Measurements from ENCODE around the gene TSPAN31.

TSPAN31 gene

DNA sequence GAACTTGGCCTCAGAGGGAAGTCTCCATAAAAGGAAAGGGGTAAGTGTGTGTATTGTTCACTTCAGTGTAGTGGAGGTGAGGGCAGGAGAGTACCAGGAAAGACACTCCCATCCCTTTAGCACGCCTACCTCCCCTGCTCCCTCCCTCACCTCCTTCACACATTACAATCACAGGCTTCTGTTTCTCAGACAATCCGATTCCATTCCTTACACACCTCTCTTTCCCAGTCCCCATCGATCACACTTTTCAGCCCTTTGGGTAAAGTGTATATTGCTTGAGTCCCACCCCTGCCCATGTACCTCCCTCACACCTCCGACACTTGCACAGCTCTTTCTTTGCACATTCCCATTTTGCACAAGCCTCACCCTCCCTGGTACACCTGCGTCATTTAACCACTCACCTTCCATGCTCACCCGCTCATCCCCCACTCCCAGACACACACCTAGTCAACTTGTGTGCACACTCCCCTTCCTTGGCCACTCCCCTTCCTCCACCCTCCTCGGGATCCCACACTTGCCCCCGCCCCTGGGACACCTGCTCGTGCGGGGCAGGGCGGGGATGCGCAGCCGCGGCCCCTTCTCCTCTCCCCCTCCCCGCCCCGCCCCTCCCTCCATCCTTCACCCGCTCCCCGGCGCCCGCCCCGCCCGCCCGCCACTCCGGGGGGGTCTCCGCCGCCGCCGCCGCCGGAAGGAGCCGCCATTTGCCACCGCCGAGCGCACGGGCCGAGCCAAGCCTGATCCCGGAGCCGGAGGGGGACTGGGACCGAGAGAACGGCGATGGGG lies 9.8 kb downstream of the TSPAN31 start, which contains the start of gene MARCHF9:
MARCHF9 (plus strand) TSS at position 693 of the 783 bp plus-strand sequence. CDS start 426 bp downstream, outside the sequence.
- no peak for FAIRE-seq

DNA sequence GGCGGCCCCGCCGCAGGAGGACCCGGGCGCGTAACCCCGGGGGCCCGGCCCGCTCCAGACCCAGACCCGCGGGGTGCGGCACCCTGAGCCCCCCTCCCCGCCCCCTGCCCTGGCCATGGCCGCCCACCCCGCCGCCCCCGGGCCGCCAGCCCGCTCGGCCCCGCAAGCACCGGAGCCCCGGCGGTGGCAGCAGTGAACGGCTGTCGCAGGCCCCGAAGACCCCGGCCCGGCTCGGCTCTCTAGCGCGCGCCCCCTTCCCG lies 10.3 kb downstream of the TSPAN31 start:
- no peak for FAIRE-seq

DNA sequence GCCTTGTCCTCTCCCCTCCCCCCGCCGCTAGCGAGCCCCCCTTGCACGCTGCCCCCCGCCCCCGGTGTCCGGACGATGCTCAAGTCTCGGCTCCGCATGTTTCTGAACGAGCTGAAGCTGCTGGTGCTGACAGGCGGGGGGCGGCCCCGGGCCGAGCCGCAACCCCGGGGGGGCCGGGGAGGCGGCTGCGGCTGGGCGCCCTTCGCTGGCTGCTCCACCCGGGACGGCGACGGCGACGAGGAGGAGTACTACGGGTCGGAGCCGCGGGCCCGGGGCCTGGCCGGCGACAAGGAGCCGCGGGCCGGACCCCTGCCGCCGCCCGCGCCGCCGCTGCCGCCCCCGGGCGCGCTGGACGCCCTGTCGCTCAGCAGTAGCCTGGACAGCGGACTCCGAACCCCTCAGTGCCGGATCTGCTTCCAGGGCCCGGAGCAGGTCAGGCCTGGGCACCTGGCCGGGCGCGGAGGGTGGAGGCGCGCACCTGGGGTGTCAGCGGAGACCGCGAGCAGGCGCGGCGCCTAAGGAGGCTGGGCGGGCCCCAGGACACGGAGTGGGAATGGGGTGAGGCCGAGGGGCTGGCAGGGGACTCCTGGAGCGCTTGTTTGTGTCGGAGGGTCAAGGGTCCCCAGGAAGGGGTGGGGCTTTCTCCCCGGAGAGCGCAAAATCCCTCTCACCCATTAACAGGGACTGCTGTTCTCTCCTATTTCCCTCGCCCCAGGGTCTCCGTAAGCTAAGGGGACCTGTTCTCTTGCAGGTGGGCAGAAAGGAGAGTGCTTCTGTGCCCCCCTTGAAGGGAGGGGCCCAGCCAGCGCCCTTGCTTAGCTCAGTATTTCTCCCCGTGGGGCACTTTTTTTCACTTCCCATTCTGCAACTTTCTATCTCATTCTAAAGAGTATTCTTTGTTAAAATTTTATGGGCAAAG lies 10.9 kb downstream of the TSPAN31 start:
- no peak for FAIRE-seq

DNA sequence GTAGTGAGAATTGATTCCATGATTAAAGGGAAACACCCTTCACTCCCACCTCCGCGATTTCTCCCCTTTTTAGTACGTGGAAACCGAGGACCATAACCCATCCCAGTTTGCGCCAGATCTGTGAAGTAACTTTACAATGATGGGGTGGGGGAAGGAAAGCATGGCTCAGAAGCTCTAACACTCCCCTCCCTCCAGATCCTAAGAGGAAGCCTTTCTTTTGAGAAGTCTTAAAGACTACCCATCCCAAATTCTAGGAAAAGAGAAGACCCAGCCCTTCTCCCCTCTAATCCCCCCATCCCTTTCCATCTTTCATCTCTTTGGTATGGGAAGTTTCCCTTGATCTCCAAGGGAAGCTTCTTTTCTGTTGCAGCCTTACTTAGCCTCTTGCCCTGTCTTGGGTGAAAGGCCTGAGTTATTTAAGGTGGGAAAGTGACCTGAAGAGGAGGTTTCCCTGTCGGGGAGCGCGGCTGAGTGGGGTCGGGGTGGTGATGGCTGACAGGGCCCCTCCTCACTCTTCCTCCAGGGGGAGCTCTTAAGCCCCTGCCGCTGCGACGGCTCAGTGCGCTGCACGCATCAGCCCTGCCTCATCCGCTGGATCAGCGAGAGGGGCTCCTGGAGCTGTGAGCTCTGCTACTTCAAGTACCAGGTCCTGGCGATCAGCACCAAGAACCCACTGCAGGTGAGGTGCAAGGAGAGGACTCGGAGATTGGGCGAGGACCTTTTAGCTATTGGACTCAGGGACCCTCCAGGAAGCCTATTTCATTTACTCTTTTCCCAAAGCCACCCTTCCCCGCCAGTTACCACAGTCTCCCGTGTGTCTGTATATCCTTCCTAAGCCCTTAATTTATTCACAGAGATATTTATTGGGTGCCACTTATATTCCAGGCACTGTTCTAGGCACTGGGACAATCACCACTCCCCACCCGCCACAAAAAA lies 11.8 kb downstream of the TSPAN31 start:
- no peak for FAIRE-seq

DNA sequence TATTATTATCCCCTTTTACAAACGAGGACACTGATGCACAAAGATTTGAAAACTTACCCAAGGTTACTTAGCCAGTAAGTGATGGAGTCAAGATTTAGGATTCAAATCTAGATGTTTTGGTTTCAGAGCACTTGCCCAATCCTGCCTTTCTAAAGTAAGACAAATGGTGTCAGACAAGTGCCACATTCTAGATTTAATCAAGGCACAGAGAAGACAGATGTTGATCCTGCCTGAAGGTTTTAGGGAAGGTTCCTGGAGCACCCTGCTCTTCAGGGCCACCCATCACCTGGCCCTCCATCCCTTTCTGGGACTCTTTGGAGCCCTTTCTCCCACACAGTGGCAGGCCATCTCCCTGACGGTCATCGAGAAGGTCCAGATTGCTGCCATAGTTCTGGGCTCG lies 12.9 kb downstream of the TSPAN31 start:
- FAIRE-seq: no peak

DNA sequence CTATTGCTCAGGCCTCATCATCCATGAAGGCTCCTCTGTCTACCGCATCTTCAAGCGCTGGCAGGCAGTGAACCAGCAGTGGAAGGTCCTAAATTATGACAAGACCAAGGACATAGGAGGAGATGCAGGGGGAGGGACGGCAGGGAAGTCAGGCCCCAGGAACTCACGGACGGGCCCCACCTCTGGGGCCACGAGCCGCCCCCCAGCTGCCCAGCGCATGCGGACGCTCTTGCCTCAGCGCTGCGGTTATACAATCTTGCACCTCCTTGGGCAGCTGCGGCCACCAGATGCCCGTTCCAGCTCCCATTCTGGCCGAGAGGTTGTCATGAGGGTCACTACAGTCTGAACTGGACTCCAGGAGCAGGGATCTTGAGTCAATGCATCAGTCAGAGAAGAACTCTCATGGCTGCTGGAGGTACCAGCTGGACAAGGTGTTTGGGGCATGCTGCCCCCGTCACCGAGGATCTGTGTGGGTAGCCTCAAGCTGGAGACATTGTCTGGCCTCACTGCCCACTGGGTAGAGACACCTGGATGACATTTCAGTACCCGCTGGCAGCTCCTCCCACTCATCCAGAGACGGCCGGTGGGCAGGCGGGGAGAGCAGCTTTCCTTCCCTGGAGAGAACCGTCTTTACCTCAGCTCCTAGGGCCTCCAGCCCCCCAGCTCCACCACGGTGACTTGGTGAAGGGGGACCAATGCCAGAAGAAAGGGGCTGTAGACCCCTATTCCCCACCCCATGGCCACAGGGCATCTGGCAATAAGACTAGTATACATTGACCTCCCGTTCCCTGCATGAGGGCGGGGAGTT lies 13.9 kb downstream of the TSPAN31 start:
- FAIRE-seq: no peak

DNA sequence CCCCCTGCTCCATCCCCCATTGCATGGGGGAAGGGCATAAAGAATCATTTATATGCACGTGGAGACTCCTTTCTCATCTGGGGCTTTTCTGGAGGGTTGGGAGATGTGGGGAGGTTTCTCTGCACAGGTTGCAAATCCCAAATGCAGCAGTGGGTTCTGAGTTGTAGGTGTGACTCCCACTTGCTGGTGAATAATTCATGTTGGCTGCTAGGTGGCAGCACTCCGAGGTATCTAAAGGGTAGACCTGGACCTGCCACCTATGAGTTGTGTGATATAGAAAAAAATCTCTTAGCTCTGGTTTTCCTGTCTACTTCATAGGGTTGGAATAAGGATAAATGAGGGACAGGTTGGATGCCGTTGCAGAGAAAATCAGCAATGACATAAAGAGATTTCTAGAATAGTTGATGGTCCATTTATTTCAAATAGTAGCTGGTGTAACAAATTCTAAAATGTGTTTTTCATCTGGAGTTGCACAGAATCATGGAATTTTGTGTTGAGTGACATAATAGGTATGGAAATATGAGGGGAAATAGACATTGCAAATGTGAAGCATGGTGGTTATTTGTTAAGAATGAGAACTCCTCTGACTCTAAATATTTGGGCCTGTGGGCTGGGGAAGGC lies 14.6 kb downstream of the TSPAN31 start:
- FAIRE-seq: no peak

DNA sequence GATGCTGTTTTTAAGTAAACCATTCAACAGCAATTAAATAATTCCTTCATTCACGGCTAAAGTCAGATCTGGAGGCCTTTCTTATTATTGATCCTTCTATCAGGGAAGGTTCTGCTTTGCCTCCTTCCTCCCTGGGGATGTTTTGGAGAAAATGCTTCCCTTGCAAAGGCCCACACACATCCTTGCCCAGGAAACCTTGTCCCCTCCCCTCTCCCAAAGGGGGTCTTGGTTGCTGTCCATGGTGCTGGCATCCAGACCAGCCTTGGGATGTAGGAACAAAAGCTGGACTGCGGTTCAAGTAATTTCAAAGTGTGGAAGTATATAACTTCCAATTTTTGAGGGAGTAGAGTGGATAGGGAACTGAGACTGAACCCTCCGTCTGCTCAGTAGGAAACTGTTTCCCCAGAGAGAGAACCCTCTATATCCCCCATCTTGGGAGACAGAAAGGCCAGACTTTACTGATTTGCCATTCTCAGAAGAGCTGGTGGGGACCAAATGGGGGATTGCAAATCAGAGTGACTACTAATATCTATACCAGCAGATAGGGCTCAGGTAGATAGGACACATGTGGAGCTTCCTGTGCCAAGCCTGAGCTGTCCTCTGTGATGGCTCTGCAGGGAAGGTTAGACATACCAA lies 15.6 kb downstream of the TSPAN31 start:
- FAIRE-seq: no peak

DNA sequence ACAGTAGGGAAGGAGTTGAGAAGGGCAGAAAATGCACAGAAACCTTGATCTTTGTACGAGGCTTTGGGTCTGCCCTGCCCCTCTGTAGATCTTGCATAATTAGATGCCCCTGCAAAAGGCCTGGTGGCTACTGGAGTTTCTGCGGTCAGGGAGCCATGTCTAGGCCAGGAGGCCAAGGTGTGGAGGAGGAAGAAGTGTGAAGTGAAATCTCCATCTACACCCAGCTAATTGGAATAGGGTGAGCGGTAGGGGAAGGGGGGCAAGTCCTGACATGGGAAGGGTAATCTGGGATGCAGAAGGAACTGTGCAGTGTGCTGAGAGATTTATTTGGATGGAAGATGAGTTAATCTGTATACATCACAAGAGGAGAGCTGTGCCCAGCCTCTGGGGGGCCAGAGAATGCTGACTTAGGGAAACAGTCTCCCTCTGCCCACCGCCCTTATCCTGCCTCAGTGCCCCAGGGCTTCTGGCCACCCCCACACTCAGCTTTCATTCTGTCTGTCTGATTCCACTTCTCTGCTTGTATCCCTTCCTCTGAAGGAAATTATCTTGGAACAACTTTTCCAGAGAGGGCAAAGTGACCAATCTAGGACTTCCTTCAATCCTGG lies 16.7 kb downstream of the TSPAN31 start:
- FAIRE-seq: no peak

DNA sequence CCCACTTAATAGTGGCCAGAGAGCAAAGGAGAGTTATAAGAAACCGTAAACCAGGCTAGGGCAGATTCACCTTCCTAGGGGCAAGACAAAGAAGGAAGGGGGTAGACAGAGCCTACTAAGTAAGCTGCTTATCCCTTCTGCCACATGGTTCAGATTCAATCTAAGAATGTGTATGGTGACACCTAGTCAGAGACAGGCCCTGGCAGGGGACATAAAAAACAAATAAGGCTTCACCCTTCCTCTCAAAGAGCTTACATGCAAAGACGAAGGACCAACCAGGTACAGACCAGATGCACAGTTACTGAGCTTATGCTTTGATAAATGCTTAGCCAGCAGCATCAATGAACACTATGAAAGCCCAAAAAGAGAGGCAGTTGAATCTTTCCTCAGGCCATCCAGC lies 17.6 kb downstream of the TSPAN31 start:
- FAIRE-seq: no peak

DNA sequence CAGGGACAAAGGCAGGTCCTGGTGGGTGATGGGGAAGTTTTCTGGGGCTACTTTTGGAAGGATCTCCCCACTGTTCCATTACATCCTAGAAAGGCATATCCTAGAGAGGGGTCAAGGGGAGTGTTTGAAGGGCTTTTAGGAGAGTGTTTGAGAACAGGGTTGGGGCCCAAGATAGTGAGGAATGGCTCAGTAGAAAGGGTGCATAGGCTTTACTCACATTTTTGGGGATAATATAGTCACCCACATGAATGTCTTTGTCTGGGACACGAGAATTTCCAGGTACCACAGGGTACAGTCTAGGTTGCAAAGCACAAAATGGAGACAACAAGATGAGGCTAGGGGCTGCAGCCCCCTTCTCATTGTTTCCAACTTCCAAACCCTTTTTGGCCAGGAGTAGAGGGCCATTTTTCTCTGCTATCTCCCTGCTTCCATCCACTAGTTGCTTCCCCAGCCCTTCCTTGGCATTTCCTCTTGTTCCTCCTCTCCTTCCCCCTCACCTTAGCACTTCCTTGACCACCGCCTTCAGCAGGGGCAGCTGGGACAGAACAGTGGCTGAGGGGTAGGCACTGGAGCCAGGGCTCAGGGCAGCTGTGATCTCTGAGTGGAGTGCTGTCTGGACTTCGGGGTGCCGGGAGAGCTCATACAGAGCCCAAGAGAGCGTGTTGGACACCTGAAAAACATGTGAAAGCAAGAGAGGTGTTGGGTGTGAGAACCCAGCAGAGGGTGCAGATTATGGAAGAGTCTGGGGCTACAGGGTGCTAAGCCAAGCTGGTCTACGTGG lies 19.2 kb downstream of the TSPAN31 start:
- no peak for FAIRE-seq

DNA sequence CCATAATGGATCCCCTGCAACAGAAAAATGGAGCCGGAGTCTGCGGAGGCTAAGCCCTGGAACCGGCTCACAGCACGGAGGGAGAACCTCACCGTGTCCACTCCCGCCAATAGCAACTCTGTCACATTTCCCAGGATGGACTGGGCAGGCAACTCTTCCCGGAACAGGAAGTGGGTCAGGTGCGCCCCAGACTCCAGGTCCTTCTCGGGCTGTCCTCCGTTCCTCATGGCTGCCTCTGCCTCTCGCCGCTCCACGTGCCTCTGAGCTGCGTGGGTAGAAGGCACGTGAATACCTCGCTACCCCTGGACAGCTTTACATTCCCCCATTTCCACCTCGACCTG lies 19.8 kb downstream of the TSPAN31 start:
- no peak for FAIRE-seq

DNA sequence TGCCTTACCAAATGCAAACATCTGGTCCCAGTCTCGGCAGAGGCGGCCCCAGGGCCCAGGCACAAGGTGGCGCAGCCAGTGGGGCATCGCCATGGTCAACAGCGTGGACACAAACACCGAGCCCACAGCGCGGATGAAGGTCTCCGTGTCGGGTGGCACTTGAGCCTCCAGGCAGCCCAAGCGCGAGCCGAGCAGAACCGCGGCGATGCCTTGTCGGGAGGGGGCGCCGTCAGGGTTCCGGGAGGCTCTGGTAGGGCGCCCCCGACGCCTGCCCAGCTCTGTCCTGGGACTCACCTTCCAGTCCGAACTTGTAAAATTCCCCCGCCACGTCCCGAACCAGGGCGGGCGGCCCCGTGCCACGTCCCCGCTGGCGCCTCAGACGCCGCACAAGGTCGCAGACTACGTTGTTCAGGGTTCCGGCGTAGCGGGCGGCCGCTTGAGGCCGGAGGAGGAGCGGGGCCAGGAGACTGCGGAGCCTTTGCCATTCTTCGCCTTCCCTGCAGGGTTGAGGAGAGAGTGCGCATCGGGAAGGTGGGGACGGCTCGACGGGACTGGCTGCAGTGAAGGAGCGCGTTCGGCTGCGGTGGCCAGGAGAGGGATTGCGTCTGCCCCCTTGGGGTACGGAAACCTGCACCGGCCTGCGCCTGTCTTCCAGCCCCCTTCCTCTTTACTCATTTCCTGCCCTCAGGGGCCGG lies 20.3 kb downstream of the TSPAN31 start:
- no peak for FAIRE-seq

DNA sequence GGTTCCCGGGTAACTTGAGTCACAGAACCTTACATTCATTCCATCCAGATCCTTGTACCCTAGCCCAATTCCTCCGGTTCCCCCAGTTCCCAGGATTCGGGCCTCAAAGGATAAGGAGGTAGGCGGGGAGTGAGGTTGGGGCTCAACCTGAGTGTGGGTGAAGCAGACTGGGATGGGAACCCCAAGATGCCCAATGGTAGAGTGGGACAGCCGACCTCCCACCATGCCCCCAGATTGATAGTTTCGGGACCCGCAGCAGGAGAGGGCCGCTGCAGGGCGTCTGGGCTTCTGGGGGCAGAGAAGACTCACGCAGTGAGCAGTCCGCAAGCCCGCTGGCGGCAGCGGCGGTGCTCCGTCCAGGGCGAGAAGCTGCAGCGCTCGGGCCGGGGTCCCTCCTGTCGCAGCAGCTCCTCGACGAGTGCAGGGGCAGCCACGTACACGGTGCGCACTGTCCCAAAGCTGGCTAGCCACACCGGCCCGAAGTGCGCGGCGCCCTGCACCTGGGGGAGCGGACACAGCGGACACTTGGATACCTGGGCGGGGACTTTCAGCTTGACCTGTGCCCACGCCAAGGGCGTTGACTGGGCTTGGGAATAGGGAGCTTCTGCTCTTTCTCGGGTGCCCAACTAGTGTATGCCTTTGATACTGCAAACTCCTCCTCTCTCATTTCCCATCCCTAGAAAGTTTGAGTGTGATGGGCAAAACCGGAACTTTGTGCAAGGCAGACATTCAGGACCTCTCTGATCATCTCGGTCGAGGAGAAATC lies 21.0 kb downstream of the TSPAN31 start:
- FAIRE-seq: no peak

DNA sequence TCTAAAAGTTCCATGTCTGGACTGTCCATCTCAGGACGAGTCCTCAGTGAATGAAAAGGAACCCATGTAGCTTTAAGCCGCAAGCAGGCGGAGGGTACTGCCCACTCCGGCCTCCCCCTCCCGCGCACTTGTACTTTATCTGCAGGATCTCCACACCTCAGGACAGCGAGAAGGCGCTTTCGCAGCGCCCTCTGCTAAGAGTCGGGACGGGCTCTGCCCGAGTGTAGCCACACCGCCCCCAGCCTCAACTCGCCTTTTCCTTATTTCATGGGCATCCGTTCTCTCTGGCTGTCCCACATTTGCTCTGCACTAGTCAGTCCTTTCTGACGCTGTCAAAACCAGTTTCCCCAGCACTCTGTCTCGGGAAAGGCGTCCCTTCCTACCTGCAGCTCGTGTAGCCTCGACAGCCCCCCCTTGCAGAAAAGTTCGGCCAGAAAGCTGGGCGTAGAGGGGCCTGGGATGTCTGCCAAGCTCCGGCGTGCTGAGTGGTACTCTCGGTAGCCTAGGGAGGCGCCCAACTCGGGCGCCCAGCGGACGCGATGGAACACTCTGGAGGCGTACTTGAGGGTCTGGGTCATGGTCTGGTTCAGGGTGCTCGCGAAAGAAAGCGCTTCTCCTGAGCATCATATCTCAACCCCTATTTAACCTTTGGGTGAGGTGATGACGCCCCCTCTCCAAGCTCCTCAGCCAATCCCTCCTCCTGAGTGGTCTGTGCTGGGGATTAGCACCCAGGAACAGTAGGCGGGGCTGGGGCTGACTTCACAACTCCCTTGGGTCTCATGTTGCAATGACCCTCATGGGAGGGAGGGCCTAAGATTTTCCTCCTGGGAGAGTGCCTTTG lies 21.8 kb downstream of the TSPAN31 start, which contains the start of gene CYP27B1:
CYP27B1 (minus strand) TSS at position 615 of the 841 bp plus-strand sequence; CDS start at position 578, 37 bp downstream.
- no peak for FAIRE-seq

DNA sequence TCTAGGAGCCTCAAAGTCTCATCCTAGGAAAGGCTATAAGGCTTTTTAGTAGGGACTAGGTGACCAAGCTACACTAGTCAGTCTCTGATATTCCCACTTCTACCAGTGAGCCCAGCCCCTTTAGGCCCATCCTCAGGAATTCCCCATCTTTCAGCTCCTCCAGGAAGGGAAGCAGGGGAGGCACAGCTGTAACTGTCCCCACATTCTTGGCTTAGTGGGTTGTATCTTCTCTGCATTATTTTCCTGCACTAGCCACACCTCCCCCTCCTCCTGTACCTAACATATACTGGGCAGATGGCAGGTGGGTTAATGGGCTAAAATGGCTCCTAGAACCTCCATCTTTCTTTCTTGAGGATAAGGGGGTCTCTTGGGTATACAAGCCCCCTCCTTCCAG lies 22.5 kb downstream of the TSPAN31 start:
- no peak for FAIRE-seq

DNA sequence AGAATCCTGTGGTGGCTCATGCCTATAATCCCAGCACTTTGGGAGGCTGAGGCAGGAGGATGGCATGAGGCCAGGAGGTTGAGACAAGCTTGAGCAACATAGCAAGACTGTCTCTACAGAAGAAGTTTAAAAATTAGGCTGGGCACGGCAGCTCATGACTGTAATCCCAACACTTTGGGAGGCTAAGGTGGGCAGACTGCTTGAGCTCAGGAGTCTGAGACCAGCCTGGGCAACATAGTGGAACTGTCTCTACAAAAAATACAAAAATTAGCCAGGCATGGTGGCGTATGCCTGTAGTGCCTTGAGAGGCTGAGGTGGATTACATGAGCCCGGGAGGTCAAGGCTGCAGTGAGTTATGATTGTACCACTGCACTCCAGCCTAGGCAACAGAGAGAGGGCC lies 23.0 kb downstream of the TSPAN31 start:
- no peak for FAIRE-seq

DNA sequence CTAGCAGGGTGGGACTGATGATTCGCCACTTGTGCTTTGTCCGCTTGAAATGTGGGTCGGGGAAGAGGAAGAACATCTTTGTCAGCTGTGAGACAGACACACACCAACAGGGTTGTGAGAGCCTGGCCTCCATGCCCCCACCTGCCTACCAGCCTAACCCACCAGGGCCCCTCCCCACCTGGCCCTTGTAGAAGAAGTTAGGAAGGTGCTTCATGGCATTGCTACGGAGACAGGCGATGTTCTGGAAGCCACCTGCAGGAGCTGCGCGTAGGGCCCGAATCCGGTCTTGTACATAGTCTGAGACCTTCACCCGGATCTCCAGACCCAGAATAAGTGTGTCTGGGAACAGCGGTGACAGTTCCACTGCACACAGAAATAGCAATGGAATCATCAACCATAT lies 24.8 kb downstream of the TSPAN31 start:
- no peak for FAIRE-seq
